GM13976 (cell line): ENCODE data around the gene PFN1.

ENCODE experiments used
- DNase-seq: peaks from one replicate; pipeline ENCODE4 v3.0.0; 2012; ENCODE audit warnings: low spot score
- CTCF ChIP-seq: IDR thresholded peaks from 2 replicates; pipeline ENCODE4 v1.5.1; 2012; ENCODE audit warnings: borderline replicate concordance, mild to moderate bottlenecking; ENCODE audit not compliant: insufficient read depth; ENCODE audit errors: extremely low read depth, missing control alignments, control extremely low read depth
- in situ Hi-C: fragments of 300-500 bp; cut with MboI; formaldehyde crosslinking; loops from one replicate; pipeline ENCODE4 v1.12.0; 2022; ENCODE audit warnings: low sequenced_read_pairs, mixed read lengths, inconsistent platforms; ENCODE audit not compliant: unreplicated experiment

Gene PFN1

DNA sequence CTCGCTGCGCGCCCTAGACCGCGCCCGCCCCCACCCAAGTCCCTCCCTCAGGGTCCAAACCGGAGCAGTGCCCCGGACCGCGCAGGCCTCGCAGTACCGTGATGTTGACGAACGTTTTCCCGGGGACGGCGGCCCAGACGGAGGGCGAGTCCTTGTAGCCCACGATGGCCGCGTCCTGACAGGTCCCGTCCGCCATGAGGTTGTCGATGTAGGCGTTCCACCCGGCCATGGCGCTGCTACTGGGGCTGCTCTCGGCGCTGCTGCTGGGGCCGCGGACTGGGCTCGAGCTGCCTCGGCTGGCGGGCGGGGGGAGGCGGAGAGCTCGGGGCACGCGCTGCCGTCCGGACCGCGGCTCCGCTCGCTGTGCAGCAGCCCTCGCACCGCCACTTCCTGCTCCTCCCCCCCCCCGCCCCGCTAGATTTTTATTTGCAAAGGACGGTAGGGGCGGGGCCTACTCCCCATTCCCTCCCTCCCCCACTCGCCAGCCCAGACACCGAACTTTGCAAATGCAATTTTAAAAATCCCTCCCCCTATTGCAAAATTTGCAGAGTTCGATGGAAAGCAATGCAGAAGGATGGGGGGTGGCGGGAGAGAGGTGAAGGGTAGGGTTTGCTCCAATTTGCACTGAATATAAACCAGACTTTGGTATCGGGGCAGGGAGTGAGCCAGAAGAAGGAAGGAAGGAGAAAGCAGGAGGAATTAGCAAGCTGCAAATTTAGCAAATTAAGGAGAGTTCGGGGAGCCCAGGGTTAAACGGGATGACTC, at the start of gene PFN1:
TSS of gene PFN1 (minus strand) at position 365 of the 765 bp plus-strand sequence. CDS start at position 229, 136 bp downstream.
- DNase-seq: peak; percentile 91
- in situ Hi-C loops: no loop called here
- TF ChIP-seq CTCF: no peak

DNA sequence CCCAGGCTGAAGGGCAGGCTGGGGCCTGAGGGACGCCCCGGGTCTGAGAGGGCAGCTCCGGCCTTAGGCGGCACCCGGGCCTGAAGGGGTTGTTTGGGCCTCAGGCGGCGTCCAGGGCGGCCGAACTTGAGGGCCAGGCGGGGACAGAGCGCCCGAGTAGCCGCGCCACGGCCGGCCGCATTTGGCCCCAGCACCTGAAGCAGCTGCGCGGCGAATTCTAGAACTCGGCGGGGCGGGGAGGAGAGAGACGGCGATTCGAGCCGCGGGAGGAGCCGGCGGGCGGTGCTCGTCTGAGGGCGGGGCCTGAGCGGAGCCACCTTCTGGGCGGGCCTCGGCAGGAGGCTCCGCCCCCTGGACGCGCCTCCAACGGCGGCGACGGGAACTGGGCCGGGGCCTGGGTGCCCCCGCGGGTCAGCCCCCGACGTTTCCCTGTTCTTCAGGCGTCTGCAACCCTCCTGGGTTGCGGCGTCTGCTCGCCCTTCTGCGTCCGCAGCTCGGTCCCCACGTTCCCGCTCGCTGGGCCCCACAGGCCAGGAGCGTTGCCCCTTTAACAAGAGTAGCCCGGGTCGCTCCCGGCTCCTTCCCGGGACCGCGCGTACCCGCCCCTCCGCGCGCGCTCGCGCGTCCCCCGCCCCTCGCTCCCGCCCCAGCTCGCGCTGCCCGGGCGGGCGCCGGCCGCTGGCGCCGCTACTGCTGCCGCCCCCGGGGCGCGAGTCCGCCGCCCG, 49.1 kb upstream of the PFN1 start, which contains the start of the genes INCA1 and KIF1C:
TSS of gene INCA1 (minus strand) at position 221 of the 725 bp plus-strand sequence. CDS start 3,085 bp downstream, outside the sequence.
TSS of gene KIF1C (plus strand) at position 649 of the 725 bp plus-strand sequence. CDS start 2,297 bp downstream, outside the sequence.
- peak; percentile 100 for DNase-seq
- in situ Hi-C loops: no loop called here
- TF ChIP-seq CTCF: no peak

- no peak for TF ChIP-seq CTCF
- no peak for DNase-seq
- in situ Hi-C loops: no loop called here
Measured at GRCh38 chr17:4994081-4994595, 45.8 kb upstream of the PFN1 start.

- in situ Hi-C loops: no loop called here
- TF ChIP-seq CTCF: no peak
- DNase-seq: no peak
Measured at GRCh38 chr17:4987767-4988567, 39.6 kb upstream of the PFN1 start.

DNA sequence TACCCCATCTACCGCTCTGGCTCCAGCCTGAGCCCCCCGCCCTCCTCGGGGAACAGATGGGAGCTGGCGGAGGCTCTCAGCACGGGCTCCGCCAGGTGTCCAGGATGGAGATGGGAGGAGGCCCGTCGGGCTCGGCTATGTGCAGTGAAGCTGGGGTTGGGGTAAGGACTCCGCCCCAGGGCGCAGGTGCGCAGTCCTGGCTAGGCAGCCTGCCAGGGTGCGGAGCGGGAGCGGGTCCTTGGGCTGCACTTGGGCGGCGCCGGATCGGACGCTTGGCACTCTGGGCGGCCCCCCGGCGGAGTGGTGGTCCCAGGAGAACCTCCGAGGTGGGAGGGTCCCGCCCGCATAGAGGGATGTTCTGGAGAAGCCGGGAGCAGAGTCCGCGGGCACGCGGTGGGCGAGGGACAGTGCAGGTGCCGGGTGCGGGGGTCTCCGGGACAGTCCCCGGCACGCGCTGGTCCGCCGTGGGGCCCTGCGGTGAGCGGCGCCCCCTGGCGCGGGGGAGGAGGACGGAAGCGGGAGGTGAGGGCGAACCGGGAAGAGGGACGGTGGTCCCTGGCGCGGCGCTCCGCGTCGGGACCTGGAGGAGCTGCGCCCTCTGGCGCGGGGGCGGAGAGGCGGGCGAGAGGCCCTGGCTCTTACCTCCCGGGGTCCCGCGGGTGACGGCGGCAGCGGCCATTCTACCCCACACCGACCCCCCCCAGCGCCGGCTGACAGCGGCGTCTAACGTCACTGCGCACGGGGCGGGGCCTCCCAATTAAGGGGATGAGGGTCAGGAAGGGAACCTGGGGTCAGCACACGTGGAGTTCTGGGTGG, 38.8 kb upstream of the PFN1 start, which contains the start of gene CAMTA2:
TSS of gene CAMTA2 (minus strand) at position 725 of the 816 bp plus-strand sequence. CDS start 1,453 bp downstream, outside the sequence.
- peak; percentile 92 for DNase-seq
- TF ChIP-seq CTCF: peak; percentile 63
- in situ Hi-C loops: no loop called here
